HCT116 (cell line): Measurements from ENCODE around the gene DR1. TPM values are rescaled to one million over a fixed set of nuclear protein-coding genes. Genes with fewer than 3 reads are reported as not detected.

ENCODE experiments used
- ATAC-seq: fragments of 200-7000 bp; cut with Tn5 transposase; 2 replicates; pipeline ENCODE4 v1.9.1; 2020; ENCODE audit warnings: mild to moderate bottlenecking, moderate library complexity
- BruUV-seq: library from RNA; stranded (reverse); fragments of 400-500 nt; replicated peaks from 2 replicates; lab custom pipeline; 2021; lab: Mats Ljungman, UMichigan
- CTCF ChIA-PET: fragments of 300-600 bp; sonication (Branson Sonifier 250); formaldehyde crosslinking; loops from one replicate; lab custom pipeline; 2021; ENCODE audit warnings: antibody characterized with exemption; lab: Charles Lee
- POLR2A ChIA-PET: fragments of 300-600, 350-600 bp; sonication (Branson Sonifier 250); formaldehyde crosslinking; loops from one replicate; lab custom pipeline; 2021; ENCODE audit warnings: antibody characterized with exemption; lab: Charles Lee
- RAD21 ChIA-PET, 2 experiments: fragments of 300-600 bp; sonication (Branson Sonifier 250); formaldehyde crosslinking; loops; one replicate each; lab custom pipeline; 2023; ENCODE audit warnings: low total read pairs in 2 of 2; ENCODE audit not compliant: uncharacterized antibody in 2 of 2, unreplicated experiment in 2 of 2, low non-redundant PET in 1 of 2; lab: Charles Lee
- DNase-seq: peaks from one replicate; pipeline ENCODE4 v3.0.0-alpha.2; 2010; ENCODE audit warnings: low read depth, low spot score
- H2AFZ ChIP-seq: fragments of 200-600 bp; shearing (Covaris generic), sonication (generic); 2 replicates; pipeline ENCODE4 v1.6.1; 2017; ENCODE audit warnings: low read depth, mixed run types, mixed read lengths, antibody characterized with exemption, low read length; ENCODE audit not compliant: poor library complexity, severe bottlenecking
- H3K27ac ChIP-seq: 2 replicates; pipeline ENCODE4 v1.5.1; 2012; ENCODE audit warnings: low read depth, low read length
- H3K27me3 ChIP-seq: fragments of 200-600 bp; sonication (generic); 2 replicates; pipeline ENCODE4 v1.6.1; 2016; ENCODE audit warnings: mixed run types, low read length, mixed read lengths; ENCODE audit not compliant: insufficient read depth
- H3K36me3 ChIP-seq, 2 experiments: fragments of 200-500 bp in 1 of 2; fragments of 200-600 bp in 1 of 2; sonication (Bioruptor generic) in 1 of 2; sonication (generic) in 1 of 2; 2 replicates each; pipeline versions ENCODE4 v1.5.1 to v1.6.1; 2014 to 2016; ENCODE audit warnings: low read length in 2 of 2, inconsistent platforms in 1 of 2, mixed read lengths in 1 of 2, mixed run types in 1 of 2; ENCODE audit not compliant: insufficient read depth in 2 of 2, control insufficient read depth in 1 of 2
- H3K4me1 ChIP-seq, 2 experiments: fragments of 200-600 bp in 1 of 2; sonication (generic) in 1 of 2; 2 replicates each; pipeline versions ENCODE4 v1.5.1 to v1.6.1; 2012 to 2017; ENCODE audit warnings: low read length in 2 of 2, inconsistent platforms in 1 of 2, mild to moderate bottlenecking in 1 of 2, mixed read lengths in 1 of 2, mixed run types in 1 of 2, moderate library complexity in 1 of 2; ENCODE audit not compliant: insufficient read depth in 2 of 2, control insufficient read depth in 1 of 2
- H3K4me2 ChIP-seq: fragments of 200-600 bp; sonication (generic); 2 replicates; pipeline ENCODE4 v1.6.1; 2017; ENCODE audit warnings: mixed run types, low read length, mixed read lengths
- H3K4me3 ChIP-seq, 2 experiments: fragments of 200-600 bp in 1 of 2; sonication (generic) in 1 of 2; replicated peaks in 1 of 2; 2 replicates each; pipeline ENCODE4 v1.5.1; 2011 to 2016; ENCODE audit warnings: low read length in 2 of 2, control low read depth in 1 of 2, low read depth in 1 of 2, mild to moderate bottlenecking in 1 of 2, mixed read lengths in 1 of 2, mixed run types in 1 of 2
- H3K79me2 ChIP-seq: fragments of 200-600 bp; sonication (generic); 2 replicates; pipeline ENCODE4 v1.6.1; 2017; ENCODE audit warnings: mild to moderate bottlenecking, mixed run types, low read length, moderate library complexity, mixed read lengths; ENCODE audit not compliant: insufficient read depth
- H3K9ac ChIP-seq: fragments of 200-600 bp; sonication (generic); 2 replicates; pipeline ENCODE4 v1.6.1; 2016; ENCODE audit warnings: low read length, mixed read lengths
- H3K9me2 ChIP-seq: fragments of 200-600 bp; sonication (generic), shearing (Covaris generic); 2 replicates; pipeline ENCODE4 v1.6.1; 2017; ENCODE audit warnings: mixed run types, mild to moderate bottlenecking, moderate library complexity; ENCODE audit not compliant: insufficient read depth
- H3K9me3 ChIP-seq, 2 experiments: fragments of 200-500 bp in 1 of 2; fragments of 200-600 bp in 1 of 2; sonication (Bioruptor generic) in 1 of 2; sonication (generic) in 1 of 2; 2 replicates each; pipeline ENCODE4 v1.6.1; 2014 to 2017; ENCODE audit warnings: low read length in 2 of 2, mixed read lengths in 2 of 2, inconsistent platforms in 1 of 2, low read depth in 1 of 2, mild to moderate bottlenecking in 1 of 2, mixed run types in 1 of 2, moderate library complexity in 1 of 2; ENCODE audit not compliant: control insufficient read depth in 1 of 2, insufficient read depth in 1 of 2
- H4K20me1 ChIP-seq: fragments of 200-600 bp; sonication (generic), shearing (Covaris generic); 2 replicates; pipeline ENCODE4 v1.6.1; 2017; ENCODE audit warnings: mixed run types, mild to moderate bottlenecking, moderate library complexity; ENCODE audit not compliant: insufficient read depth
- CBX3 ChIP-seq: IDR thresholded peaks from 2 replicates; pipeline ENCODE4 v1.6.1; 2012; ENCODE audit warnings: low read depth
- CTCF ChIP-seq, 3 experiments: fragments of 200-600 bp in 1 of 3; sonication (generic) in 1 of 3; IDR thresholded peaks in 2 of 3; conservative IDR thresholded peaks in 1 of 3; 2 replicates each; pipeline ENCODE4 v1.5.1; 2012 to 2017; ENCODE audit warnings: low read depth in 2 of 3, low read length in 2 of 3, antibody characterized with exemption in 1 of 3, borderline replicate concordance in 1 of 3, control low read depth in 1 of 3, mild to moderate bottlenecking in 1 of 3, mixed read lengths in 1 of 3, mixed run types in 1 of 3, moderate library complexity in 1 of 3; ENCODE audit not compliant: insufficient read depth in 1 of 3
- EGR1 ChIP-seq: IDR thresholded peaks from 2 replicates; pipeline ENCODE4 v1.6.1; 2012; ENCODE audit warnings: low read depth
- ELF1 ChIP-seq: IDR thresholded peaks from 2 replicates; pipeline ENCODE4 v1.6.1; 2012; ENCODE audit warnings: low read depth, borderline replicate concordance
- EZH2 ChIP-seq: fragments of 200-600 bp; sonication (generic); IDR thresholded peaks from 2 replicates; pipeline ENCODE4 v1.6.1; 2017; ENCODE audit warnings: antibody characterized with exemption, mixed run types
- FOSL1 ChIP-seq: IDR thresholded peaks from 2 replicates; pipeline ENCODE4 v1.6.1; 2012; ENCODE audit warnings: low read depth
- JUND ChIP-seq: IDR thresholded peaks from 2 replicates; pipeline ENCODE4 v1.6.1; 2012
- POLR2A ChIP-seq: IDR thresholded peaks from 2 replicates; pipeline ENCODE4 v1.7.0; 2011; ENCODE audit warnings: borderline replicate concordance; ENCODE audit not compliant: insufficient read depth, insufficient read length; ENCODE audit errors: extremely low read depth
- POLR2AphosphoS5 ChIP-seq: IDR thresholded peaks from 2 replicates; pipeline ENCODE4 v1.6.1; 2011; ENCODE audit warnings: mild to moderate bottlenecking, low read depth, low read length, moderate library complexity
- RAD21 ChIP-seq: IDR thresholded peaks from 2 replicates; pipeline ENCODE4 v1.6.1; 2012; ENCODE audit warnings: low read depth, mild to moderate bottlenecking
- REST ChIP-seq: IDR thresholded peaks from 2 replicates; pipeline ENCODE4 v1.6.1; 2012; ENCODE audit warnings: low read depth
- SIN3A ChIP-seq: IDR thresholded peaks from 2 replicates; pipeline ENCODE4 v1.6.1; 2012; ENCODE audit warnings: low read depth
- SP1 ChIP-seq: IDR thresholded peaks from 2 replicates; pipeline ENCODE4 v1.6.1; 2012; ENCODE audit warnings: low read depth
- SRF ChIP-seq: IDR thresholded peaks from 2 replicates; pipeline ENCODE4 v1.6.1; 2012; ENCODE audit warnings: low read depth
- TCF7L2 ChIP-seq: IDR thresholded peaks from 2 replicates; pipeline ENCODE4 v1.7.0; 2011; ENCODE audit warnings: borderline replicate concordance, inconsistent platforms; ENCODE audit not compliant: insufficient read depth, insufficient read length; ENCODE audit errors: extremely low read depth
- YY1 ChIP-seq: IDR thresholded peaks from 2 replicates; pipeline ENCODE4 v1.6.1; 2011; ENCODE audit warnings: low read length, low read depth, moderate library complexity, mild to moderate bottlenecking; ENCODE audit not compliant: insufficient replicate concordance; ENCODE audit errors: extremely low read depth
- ZBTB33 ChIP-seq: IDR thresholded peaks from 2 replicates; pipeline ENCODE4 v1.6.1; 2011; ENCODE audit warnings: mild to moderate bottlenecking, low read length, moderate library complexity; ENCODE audit not compliant: insufficient replicate concordance; ENCODE audit errors: extremely low read depth
- ZNF274 ChIP-seq: fragments of 200-500 bp; sonication (Bioruptor generic); IDR thresholded peaks from 2 replicates; pipeline ENCODE4 v1.6.1; 2014; ENCODE audit warnings: mild to moderate bottlenecking, low read depth, low read length, inconsistent platforms
- intact Hi-C: fragments of 100-400 bp; cut with micrococcal nuclease; formaldehyde crosslinking; loops from 2 replicates; pipeline ENCODE4 v1.10.0; 2022
- total RNA-seq: library from RNA; stranded (reverse); gene quantifications from one replicate; pipeline ENCODE4 v1.2.1, GENCODE V29; 2021; ENCODE audit not compliant: unreplicated experiment

The DR1 gene
- total RNA-seq, 1 experiment from 2014 or later: 73.8 TPM

- TF ChIP-seq FOSL1 (no peak), ZBTB33 (no peak), SRF (no peak), CTCF (IDR thresholded peaks at IDR 0.05 in 2 of 3, conservative IDR thresholded peaks at IDR 0.05 in 1 of 3; ENCODE audit: borderline replicate concordance in 1 of 3, insufficient read depth in 1 of 3, low read depth in 2 of 3, low read length in 2 of 3) (no peak), POLR2AphosphoS5 (no peak), SP1 (no peak), CBX3 (no peak), ELF1 (no peak), EGR1 (no peak), JUND (no peak), SIN3A (no peak), REST (no peak), TCF7L2 (no peak), POLR2A (no peak), ZNF274 (no peak), EZH2 (no peak), RAD21 (no peak), YY1 (no peak)
- TF ChIP-seq, all 23 proteins: peak for 0
- Histone ChIP-seq H4K20me1 (no peaks in the 10 kb centered on the region), H3K27me3 (no peaks in the 10 kb centered on the region), H3K4me3 (no peak overlapping the region), H3K79me2 (no peaks in the 10 kb centered on the region), H3K9ac (no peak overlapping the region), H3K36me3 (no peaks in the 10 kb centered on the region), H3K4me1 (no peaks in the 10 kb centered on the region), H3K9me2 (no peaks in the 10 kb centered on the region), H3K4me2 (no peak overlapping the region), H3K9me3 (no peaks in the 10 kb centered on the region), H3K27ac (no peak overlapping the region), H2AFZ (no peak overlapping the region)
- BruUV-seq: no TSS peak
- ChIA-PET RAD21 (no interaction called here), CTCF (no interaction called here), POLR2A (no interaction called here)
- no peak for DNase-seq
- ATAC-seq: no peak
- intact Hi-C loops: no loop called here
Measured at GRCh38 chr1:93416183-93416582, 70.5 kb downstream of the DR1 start.
